GM21360 (cell line): ENCODE results near the gene EYS.

ENCODE experiments used
- ATAC-seq: cut with Tn5 transposase; IDR thresholded peaks from one replicate; pipeline ENCODE4 v1.9.1; 2021; ENCODE audit warnings: mild to moderate bottlenecking, moderate library complexity; ENCODE audit not compliant: unreplicated experiment

Gene EYS

GRCh38 chr6:65248101-65248610, 458.9 kb downstream of the EYS start:
- ATAC-seq = no peak

GRCh38 chr6:65231616-65232015, 475.4 kb downstream of the EYS start:
- ATAC-seq = no peak

DNA sequence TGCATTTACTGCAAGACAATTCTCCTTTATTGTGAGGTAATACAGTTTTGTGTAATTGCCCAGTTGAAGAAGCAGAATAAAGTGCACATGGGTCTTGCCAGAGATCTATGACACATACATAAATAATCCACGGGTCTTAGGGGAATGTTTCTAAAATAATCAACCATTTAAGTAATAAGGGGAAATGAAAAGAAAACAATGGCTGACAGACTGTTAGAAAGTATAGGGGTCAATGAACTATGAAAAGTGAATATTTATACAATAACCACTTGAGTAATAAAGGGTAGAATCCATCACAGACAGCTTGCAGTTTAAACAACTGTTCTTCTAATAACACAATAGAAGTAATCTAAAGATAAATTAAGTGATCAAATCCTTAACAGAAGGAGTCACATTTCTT, 477.2 kb downstream of the EYS start:
- no peak for ATAC-seq

DNA sequence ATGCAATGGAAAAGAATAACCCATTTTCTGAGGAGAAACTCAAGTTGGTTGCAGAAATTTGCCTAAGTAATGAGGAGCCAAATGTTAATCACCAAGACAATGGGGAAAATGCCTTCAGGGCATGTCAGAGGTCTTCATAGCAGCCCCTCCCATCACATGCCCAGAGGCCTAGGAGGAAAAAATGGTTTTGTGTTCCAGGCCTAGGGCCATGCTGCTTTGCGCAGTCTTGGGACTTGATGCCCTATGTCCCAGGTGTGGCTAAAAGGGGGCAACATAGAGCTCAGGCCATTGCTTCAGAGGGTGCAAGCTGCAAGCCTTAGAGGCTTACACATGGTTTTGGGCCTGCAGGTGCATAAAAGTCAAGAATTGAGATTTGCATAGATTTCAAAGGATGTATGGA, 485.9 kb downstream of the EYS start:
- no peak for ATAC-seq

DNA sequence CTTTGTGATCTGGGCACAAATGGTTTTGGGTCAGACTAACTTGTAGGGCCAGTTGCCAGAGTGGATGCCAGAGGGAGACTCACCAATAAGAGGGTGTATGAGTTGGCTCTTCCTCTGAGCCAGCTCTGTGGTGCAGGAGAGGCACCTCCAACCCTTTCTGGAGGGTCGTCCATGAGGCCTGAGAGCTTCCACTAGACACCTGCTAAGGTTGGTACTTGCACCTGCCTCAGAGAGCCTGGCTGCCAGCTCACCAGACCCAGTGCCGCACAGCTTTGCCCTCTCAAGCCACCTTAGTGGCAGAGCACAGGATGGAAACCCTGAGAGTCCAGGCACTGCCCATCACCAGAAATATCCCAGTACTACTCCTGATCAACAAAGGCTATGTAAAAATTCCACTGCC, 504.3 kb downstream of the EYS start:
- ATAC-seq = no peak

DNA sequence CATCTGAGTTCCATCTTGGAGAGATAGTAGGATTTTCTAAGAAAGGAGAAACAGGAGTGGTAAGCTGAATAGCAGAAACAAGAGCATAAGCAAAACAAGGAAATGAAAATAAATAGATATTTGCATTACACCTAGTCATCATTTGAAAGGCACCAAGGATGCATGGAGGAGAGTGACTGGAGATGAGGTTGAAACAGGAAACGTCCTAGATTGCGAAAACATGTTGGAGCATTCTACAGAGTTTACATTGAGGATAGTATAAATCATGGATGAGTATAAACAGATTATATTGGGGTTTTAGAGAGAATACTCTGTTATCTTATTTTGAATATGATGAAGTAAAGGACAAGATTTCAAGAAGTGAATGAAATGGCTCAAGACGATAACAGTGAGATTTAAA, 507.3 kb downstream of the EYS start:
- ATAC-seq = no peak

- ATAC-seq = no peak
Observed at GRCh38 chr6:65199121-65199520, 507.9 kb downstream of the EYS start.

- ATAC-seq = no peak
Observed at GRCh38 chr6:65191471-65191870, 515.6 kb downstream of the EYS start.

- no peak for ATAC-seq
Observed at GRCh38 chr6:65189236-65189881, 517.7 kb downstream of the EYS start.

DNA sequence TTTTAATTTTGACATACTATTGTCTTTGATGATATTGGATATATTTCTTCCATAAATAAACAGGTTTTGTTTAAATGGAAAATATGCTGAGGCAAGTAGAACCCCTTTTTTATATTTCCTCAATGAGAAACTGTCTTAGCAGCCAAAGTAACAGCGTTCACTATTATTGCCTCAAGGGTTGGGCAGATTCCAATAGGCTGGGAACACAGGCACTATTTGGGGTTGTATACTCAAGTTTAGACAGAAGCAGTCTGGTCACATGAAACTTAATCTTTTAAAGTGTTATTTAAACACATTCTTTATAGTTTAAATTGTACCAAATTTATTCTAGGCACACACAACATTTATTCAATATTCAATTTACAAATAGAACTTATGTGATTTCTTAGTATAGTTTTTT, 520.2 kb downstream of the EYS start:
- ATAC-seq = no peak

GRCh38 chr6:65182681-65183080, 524.3 kb downstream of the EYS start:
- ATAC-seq = no peak

- ATAC-seq = no peak
Observed at GRCh38 chr6:65170273-65170672, 536.8 kb downstream of the EYS start.

- ATAC-seq = no peak
Observed at GRCh38 chr6:65161661-65162060, 545.4 kb downstream of the EYS start.

DNA sequence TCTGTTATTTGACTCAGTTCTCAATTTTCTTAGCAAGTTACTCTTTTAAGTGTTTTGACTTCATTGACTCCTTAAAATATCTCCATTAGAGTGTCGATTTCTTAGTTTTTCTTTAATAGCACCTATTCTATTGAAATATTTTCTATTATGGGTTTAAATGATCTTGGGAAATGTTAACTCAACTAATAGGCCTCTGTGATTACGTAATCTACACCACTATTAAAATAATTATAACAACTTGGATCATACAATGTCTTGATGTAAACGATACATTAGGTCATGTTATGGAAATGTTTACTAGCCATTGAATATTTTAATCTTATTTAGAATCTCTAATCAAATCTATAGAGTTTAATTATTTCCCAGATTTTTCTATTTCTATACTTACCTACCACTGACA, 550.0 kb downstream of the EYS start:
- no peak for ATAC-seq

DNA sequence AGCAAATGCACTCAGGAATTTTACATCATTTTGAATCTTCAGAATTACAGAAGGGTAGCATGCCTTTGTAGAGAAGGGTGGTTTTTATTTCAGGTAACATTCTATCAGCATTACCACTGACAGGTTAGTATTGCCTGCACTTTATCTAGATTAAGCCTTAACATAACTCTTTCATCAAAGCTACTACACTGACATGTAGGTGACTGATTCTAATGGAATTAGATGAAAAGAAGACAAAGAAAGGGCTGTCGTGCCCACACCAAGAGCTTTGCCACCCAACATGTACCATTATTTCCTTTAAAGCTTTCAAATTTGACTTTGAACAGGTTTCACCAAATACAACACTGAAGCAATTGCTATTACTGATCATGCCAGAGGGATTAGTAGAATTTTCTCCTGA, 551.9 kb downstream of the EYS start:
- ATAC-seq = no peak

GRCh38 chr6:65149841-65150240, 557.2 kb downstream of the EYS start:
- no peak for ATAC-seq

DNA sequence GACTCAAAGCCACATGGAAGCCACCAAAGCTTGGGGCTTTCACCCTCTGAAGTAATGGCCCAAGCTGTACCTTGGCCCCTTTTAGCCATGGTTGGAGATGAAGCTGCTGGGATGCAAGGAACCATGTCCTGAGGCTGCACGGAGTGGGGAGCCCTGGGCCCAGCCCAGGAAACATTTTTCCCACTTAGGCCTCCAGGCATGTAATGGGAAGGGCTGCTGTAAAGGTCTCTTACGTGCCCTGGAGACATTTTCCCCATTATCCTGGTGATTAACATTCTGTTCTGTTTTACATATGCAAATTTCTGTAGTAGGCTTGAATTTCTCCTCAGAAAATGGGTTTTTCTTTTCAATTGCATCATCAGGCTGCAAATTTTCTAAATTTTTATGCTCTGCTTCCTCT, 558.2 kb downstream of the EYS start:
- no peak for ATAC-seq

DNA sequence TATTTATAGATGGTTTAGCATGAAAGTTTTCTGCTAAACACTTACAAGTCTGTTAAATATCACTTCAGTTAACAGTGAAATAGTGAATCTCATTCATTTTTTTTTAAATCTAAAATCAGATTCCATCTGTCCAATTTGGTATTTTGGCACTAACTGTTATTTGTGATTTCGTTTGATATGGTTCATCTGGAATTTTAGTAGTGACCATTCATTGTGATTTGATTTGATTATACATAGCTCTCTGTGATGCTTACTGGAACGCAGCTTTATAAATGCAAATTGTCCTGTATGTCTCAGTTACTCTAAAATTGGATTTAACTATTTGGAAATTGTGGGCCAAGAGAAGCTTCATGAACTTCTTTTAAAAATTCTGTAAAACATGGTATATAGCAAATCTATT, 571.5 kb downstream of the EYS start:
- ATAC-seq = no peak

GRCh38 chr6:65126667-65127066, 580.4 kb downstream of the EYS start:
- ATAC-seq = no peak

DNA sequence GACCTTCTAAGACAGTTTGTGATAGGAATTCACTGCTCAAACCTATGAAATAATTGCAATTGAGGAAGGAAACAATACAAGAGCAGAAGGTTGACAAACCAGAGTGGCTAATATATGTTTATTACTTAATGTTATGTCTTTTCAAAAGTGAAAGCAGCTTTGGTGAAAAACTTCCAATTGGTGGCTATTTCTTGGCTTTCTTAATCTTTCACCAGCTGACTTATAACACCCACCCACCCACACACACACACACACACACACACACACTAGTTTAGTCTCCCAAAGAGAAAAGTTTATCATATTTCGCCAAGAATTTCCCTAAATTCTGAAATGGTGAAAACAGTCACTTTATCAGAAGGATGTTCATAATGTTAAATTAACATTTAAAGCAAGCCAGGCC, 583.5 kb downstream of the EYS start:
- no peak for ATAC-seq

DNA sequence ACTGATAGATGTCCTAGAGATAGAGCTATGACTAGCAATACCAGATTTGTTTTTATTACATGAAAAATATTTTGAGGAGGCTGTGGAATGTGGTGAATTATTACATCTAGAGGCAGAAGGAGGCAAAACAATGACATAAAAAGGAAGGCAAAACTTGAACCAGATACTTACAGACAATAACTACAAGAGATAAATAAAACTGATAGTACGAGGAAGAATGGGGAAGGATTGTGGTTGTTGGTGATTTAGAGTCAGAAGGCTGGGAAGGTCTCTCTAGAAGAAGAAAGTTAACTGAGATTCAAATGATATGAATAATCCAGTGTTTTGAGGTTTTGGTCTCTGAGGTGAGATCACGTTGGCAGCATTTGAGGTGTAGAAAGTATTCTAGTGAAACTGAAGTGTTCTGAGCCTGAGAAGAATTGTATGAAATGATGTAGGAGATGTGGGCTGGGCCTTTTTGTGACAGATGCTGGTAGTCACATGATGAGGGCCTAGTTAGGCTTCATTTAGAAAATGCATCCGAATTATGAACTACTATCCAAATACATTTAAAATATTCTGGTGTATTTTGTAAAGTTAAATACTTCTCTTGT, 589.1 kb downstream of the EYS start:
- ATAC-seq = no peak

DNA sequence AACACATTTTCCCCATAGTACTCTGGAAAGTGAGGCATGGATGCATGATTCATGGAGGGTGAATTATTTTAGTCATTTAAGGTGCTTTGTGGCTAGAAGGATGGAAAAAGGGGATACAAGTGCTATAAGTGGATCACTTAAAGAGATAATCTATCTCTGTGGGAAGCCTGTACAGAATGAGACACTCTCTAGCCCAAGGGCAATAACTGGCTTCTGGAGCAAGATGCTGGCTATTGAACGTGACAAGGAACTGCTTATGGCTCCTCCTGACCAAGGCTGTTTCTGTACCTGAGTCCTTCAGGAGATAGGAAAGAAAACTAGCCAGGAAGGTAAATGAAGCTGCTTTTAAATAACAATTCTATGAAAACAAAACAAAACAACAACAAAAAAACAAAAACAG, 590.7 kb downstream of the EYS start:
- no peak for ATAC-seq

- ATAC-seq = no peak
Observed at GRCh38 chr6:65113581-65113980, 593.4 kb downstream of the EYS start.
